HCEC 1CT (cell line): ENCODE results near the gene FRYL.
"Not testable (repeated sequence)": the region's sequence is repeated elsewhere in the genome, so short reads cannot be mapped to it uniquely, and the experiment has no call there.

Experiments used
- DNase-seq: peaks from one replicate; pipeline ENCODE4 v3.0.0-alpha.2; 2017

The FRYL gene

DNA sequence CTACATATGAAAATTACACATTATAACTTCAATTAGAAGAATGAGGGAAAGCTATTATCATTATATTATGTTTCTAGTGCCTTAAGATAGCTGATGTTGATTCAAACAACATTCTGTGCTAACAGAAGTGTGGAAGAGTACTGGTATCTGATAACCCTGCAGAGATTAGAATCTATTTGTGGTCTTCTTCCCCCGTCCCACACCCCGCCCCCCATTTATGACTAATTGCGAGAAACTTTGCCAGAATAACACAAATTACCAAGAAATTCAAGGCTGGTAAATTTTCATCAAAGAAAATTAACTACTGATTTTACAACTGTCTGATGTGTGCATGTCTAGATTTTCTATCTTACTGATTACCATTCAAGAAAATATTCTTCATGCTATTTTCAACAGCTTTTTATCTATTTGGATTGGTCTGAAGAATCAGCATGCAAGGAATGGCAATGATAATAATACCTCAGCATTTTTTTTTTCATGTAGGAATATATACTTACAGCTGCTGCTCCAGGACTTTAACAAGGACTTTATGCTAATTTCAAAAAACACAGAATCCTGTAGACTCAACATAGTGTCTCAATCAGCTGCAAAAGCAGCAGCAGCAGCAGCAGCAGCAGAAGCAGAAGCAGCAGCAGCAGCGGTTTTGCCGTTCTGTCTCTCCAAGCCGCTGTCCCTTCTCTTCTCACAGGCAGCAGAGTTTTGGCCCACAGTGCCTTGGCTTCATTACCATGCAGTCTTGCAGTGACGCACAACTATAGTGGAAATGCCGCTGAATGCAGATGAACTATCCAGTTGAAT lies 126.7 kb downstream of the FRYL start:
- peak; percentile 12 for DNase-seq

DNA sequence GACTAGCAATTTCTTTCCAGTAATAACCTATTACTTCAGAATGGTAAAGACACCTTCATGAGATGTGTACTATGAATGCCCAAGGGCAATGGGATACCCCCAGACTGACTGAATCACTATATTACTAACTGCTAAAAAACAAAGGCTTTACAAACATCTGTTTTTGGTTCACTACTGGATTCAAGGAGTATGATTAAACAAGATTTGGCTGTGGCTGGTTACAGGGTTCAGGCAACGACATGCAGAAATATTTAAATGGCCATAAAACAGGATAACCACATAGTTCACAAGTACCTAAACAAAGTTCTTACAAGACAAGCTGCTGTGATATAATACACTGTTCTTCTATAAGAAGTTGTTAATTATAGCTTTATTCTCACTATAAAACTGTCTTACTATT lies 128.2 kb downstream of the FRYL start:
- peak; percentile 39 for DNase-seq

DNA sequence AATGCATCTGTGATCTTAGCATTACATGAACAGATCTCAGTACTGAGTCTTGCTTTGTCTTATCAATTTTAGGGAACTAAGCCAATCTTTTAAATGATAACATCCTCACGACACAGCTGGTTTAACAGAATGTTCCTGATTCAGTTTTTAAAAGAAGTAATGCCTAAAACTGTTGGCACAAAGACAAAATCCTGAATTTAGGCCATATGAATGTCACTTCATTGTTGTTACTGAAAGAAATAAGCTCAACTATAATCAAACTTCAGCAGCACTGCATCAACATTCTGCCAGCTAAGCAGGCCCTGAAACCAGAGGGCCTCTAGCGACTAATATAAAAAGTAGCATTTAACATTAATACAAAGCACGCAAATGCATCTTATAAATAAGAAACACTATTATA lies 130.6 kb downstream of the FRYL start:
- DNase-seq, result no peak

DNA sequence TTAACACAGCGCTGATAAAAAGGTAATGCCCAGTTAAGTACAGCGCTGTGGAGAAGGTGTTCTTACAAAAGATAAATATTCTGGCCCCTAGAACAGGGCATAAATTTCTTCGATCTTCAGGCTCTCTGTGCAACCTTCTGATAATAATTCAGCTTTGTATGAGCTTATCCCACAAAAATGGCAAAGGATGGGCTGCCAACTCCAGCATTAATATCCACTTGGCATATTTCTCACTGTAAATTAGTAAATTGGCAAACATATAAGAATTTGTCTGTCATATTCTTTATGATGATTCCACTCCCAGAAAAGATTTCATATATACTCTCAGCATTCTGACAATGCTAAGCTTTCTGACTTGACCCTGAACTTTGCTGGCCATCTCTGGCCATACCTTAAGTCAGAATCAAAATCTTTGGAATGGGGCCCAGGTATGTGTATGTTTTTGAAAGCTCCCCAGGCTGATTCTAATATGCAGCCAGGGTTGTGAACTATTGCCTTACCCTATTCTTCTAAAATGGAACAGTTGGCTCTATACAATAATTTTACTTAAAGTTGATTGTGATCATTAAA lies 134.8 kb downstream of the FRYL start:
- no peak for DNase-seq

DNA sequence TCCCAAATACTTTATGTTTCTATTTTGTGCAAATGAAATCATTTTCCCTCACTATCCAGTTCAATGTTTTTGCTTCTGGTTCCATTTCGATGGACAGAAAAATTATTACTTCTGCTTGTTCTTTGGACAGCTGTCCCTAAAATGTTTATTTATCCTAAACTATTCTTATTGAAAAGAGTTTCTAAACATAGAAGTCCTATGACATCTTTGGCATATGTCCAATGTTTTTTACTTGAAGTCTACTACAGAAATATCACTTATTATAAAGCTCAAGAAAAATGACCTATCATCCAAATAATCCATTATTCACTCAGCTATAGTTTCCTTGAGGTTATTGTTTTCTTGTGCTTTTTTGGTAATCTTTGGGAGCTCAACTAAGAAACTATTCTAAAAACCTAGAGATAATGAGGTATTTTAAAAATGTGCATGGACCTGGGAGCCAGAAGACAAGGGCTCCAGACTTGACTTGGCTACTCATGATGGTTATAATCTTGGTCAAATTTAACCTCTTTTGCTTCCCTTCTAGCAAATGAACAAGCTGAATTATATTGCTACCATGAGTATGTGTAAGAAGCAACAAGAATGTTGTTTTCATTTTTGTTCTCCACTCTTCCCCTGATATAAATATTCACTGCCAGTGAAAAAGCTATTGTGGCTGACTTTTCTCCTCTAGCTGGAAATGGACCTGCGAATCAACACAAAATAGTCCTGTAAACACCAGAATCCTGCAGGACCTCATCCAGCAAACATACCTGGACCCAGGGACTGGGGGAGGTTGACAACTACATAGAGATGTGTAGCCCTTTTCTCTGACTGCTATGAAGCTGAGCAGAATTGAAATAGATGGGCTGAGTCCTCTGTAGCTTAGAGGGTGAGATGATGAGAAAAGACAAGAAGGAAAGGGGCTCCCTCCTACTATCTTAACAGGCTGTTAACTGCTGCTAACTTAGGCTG lies 137.4 kb downstream of the FRYL start:
- peak; percentile 17 for DNase-seq

DNA sequence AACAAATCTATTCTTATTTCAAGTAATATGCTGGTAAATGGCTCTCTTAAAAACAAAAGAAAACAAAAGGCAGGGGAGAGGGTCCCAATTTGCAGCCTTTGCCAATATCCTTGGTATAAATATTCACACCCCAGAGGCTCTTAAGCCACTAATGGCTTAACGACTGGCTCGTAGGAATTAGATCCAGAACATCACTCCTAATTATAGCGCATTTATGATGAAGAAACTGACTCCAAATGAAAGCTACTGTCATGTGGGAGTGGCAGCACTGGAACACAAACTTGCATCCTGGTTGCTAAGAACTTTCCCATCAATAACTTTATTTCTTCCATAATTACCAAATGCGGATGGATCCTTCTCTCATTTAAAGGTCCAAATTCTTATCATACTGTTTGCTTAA lies 138.7 kb downstream of the FRYL start:
- DNase-seq, result no peak

DNA sequence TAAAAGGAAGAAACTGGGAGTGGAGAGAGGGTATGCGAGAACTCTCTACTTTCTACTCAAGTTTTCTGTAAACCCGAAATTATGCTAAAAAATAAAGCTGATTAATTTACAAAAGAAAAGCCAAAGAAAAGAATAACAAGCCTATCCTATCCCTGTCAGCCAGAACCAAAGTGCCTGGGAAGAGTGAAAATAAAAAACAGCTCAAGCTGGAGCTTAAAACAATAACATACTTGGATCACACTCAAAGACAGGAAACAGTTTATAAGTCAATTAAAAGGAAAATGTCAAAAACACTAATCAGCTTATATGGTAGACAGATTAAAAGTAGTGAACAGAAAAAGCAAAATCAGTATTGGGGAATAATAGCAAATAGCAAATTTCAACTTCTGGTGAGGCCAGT lies 139.4 kb downstream of the FRYL start:
- no peak for DNase-seq

DNA sequence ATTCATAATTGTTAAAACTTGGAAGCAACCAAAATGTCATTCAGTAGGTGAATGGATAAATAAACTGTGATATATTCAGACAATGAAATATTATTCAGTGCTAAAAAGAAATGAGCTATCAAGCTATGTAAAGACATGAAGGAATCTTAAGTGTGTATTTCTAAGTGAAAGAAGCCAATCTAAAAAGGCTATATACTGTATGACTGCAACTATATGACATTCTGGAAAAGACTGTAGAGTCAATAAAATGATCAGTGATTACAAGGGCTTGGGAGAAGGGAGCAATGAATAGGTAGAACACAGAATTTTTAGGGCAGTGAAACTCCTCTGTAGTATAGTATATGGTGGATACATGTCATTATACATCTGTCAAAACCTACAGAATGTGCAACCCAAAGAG lies 139.9 kb downstream of the FRYL start:
- DNase-seq, result no peak

DNA sequence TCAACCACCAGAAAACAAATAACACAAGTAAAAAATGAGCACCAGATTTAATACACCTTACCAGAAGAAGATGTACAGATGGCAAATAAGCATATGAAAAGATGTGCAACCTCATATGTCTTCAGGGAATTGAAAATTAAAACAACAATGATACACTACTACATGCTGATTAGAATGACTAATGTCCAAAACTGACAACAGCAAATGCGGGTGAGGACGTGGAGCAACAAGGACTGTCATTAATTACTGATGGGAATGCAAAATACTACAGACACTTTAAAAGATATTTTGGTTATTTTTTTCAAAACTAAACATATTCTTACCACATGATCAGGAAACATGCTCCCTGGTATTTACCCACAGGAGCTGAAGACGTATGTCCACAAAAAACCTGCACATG lies 140.3 kb downstream of the FRYL start:
- DNase-seq, result no peak

DNA sequence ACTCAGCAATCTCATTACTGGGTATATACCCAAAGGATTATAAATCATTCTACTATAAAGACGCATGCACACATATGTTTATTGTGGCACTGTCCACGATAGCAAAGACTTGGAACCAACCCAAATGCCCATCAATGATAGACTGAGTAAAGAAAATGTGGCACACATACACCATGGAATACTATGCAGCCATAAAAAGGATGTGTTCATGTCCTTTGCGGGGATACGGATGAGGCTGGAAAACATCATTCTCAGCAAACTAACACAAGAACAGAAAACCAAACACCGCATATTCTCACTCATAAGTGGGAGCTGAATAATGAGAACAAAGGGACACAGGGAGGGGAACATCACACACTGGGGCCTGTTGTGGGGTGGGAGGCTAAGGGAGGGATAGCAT lies 141.5 kb downstream of the FRYL start:
- not testable (repeated sequence) for DNase-seq

DNA sequence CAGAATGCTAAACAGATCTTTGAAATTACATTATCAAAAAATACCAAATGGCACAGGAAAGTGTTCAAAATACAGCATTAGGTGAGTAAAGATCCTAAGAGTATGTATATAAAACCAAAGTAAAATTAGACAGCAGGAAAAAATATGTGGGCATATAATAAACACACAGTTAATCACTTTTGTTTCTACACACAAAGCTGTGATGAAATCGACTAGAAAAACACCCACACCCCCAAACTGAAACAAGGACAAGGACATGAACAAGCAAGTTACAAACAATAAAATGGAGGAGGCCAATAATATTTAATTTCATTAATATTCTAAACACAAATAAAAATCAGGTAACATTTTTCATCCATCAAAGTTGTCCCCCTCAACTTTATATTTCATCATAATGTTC lies 143.2 kb downstream of the FRYL start:
- DNase-seq, result no peak

DNA sequence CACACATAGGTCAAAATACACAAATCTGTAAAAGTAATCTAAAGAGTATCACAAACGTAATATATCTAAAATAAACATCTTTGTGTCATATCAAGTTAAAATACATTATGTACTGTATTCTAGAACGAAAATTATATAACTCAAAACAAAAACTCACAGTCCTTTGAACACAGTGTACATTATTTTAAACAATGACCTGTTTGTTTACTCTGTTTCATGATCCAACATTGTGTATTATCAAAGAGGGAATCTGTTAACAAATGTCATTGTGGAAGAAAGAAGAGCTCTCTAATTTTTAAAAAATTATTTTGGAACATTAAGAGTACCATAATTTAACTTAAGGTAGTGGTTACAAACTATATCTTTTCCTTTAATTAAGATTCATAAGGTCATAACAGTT lies 144.1 kb downstream of the FRYL start:
- DNase-seq, result no peak

DNA sequence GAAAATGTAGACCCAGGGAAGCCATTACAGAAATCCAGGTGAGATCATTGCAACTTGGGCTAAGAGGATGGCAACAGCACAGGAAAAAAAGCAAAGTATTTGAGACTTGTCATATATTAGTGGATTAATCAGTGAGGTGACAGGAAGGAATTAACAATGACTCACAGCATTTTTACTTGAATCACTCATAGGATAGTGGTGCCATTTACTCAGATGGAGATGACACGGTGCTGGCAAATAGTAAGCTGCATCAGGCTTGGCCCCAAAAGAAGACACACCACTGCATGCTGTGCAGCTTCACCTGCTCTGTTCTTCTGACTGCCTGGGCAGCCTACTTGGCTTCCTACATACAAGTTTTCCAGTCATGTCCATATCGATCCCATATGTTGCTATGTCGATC lies 144.8 kb downstream of the FRYL start:
- peak; percentile 30 for DNase-seq

DNA sequence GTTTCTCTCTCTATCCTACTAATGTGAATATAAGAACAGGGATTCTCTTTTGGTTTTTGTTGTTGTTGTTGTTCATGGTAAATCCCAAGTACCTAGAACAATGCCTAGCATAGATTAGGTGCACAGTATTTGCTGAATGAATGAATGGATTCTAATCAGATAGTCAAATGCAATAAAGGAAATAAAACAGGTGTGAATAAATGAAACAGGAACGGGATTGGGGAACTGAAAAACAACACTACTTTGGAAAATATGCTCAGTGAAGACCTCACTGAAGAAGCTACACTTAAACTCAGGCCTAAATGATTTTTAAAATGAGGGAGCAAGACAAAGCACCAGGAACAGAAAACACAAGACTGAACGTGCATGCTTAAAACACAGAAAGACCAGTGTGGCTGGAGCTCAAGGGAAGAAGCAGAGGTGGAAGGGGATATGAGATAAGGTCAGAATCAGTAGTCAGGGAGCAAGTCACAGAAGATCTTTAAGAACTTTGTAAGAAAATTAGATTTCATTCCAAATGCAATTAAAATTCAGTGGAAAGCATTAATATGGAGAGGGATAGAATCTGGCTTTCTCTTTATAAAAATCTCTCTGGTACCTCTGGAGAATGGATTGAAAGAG lies 145.3 kb downstream of the FRYL start:
- no peak for DNase-seq

DNA sequence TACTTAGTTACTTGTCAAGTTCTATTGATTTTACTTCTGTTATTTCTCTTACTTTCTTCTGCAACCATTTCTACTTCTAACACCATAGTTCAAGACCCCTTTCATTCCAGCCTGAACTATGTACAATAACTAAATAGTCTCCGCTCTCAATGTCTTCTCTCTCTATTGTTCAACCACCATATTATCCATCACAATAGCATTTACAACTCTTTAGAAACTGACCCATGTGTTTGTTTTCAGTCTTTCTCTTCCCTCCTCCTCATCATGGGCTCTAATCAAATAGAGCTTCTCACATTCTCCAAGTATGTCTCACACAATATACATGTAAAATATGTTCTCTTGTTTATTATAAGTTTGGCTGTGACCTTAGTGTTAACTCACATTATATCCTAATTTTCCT lies 146.4 kb downstream of the FRYL start:
- no peak for DNase-seq

DNA sequence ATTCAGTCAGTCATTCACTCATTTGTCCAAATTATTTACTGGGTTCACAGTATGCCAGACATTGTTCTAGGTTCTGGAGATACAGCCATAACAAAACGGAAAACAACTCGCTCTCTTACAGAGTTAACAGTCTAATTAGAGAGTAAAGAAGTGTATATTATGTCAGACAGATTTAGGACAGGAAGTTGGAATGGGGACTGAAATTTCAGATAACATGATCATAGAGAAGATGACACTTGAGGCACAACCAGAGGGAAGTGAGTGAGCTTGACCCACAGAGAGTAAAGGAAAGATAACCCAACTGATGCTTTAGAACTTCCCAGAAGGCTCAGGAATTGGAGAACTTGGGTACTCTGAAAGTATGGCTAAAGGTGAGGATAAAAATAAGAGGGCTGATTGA lies 150.6 kb downstream of the FRYL start:
- no peak for DNase-seq

DNA sequence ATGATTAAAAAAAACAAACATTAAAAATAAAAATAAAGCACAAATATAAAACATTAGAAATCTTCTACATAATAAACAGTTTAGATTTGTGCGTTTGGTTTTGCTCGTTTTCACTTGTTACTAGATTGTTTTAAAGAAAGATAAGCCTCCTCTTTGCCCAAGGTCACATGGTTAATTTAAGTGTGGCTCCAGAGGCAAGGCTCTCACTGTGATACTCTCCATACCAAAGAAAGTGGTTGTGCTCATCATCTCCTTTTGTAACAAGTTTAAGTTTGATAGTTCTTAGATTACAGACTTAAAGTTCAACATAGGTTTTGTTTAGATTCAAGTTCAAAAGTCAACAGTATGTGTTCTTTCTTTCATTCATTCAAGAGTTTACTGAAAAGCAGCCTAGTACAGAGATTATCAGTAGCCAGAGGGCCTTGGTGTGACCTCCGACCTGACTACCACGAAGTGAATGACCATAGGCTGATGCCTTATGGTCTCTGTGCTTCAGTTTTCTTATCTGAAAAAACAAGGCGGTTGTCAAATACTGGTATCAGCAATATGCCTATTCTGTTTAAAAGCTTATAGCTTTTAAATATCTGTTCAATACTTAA lies 156.8 kb downstream of the FRYL start:
- no peak for DNase-seq

DNA sequence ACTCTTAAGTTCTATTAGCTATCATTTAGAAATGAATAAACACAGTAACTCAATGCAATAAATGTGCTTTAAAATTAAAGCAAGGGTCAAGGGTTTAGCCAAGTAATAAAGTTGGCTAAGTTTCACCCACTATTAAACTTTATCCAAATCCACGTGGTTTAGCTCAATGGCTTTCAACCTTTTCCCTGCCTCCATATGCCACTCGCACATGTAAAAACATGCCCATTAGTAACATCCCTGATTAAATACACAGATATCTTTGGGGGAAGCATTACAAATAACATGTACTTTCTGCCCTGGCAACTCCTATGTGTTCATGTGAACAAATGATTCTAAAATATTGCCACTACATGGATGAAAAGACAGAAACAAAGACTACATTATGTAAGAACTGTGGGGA lies 159.2 kb downstream of the FRYL start:
- DNase-seq, result no peak

DNA sequence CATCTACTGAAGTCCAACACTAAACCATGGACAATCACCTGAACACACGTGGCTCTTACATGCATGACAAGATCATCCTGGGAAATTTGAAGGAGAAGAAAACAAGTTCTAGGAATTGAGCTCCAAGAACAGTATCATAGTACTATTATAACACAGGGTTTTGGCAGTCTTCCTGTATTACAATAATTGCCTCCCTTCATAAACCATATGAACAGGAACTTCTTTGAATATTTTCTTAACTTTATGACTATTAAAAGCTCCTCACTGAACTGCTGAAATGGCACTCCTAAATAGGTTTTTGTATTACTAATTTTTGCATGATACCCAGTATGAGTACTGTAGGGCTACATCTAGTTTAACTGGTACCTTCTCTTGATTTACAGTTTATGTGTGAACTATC lies 160.0 kb downstream of the FRYL start:
- no peak for DNase-seq

DNA sequence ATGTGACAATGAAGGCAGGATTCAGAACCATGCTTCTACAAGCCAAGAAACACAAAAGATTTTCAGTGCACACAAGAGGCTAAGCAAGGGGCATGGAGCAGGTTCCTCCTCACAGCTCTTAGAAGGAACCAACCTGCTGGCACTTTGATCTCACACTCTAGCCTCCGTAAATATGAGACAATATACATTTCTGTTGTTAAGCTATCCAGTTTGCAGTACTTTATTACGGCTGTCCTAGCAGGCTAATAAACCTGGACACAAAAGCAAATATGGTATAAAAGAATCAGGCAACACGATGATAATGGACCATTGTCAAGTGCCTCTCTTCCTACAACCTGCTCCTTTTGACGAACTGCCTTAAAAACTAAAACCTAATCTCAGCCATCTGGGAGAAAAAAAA lies 175.6 kb downstream of the FRYL start:
- DNase-seq, result no peak

DNA sequence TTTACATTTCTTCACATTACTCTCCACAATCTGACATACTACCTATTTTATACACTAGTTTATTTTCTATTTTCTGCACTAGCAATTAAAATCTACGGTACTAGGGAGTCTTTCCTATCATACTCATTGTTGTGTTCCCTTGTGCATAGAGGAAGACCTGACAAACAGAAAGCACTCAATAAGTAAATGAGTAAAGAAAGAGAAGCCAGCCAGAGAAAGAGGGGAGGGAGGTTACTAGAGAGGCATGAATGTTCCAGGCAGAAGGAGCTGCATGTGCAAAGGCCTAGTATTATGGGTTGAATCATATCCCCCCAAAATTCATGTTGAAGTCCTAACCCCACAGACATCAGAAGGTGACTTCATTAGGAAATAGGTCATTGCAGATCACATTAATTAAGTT lies 176.0 kb downstream of the FRYL start:
- no peak for DNase-seq

DNA sequence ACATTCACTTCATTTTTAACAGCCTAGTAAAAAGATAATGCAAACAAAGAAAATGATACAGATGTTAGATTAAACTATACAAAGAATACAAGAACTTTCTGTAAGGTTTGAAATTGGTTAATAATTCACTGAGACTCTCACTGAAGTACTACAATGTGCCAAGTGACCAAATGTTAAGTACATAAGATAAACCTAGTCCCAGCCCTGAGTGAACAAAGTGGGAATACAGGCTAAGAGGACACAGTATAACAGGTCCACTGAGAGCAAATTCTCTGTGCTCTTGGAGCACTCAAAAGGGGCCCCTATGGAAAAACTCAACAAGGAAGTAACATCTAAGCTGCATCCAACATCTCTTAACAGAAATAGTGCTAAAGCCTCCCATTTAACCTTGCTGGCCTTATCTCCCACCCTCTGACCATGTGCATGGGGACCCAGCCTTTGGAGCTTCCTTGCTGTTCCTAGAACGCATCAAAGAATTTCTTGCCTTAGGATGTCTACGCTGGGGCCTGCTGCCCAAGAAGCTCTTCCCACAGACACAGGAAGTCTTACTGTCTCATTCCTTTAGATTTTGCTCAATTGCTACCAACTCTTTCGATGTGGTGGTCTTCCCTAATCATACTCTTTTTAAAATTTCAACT lies 176.6 kb downstream of the FRYL start:
- DNase-seq, result no peak
